ENCODE results near the gene CHST3.

DNA sequence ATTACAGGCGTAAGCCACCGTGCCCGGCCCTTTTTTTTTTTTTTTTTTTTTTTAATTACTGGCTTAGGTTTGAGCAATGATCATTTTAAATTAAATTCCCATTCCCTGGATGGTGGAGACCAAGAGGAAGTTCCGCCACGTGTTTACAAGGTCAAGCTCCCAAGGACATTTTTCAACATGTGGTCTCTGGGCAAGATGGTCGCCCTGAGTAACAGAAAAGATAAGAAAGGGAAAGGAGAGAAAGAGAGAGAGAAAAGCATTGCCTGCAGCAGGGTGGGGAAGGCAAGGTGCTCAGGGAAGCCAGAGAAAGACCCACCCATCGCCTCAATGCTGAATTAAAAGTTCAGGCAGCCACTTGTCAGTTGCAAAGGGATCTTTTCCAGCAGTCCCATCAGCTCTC is 45.2 kb upstream of the CHST3 start:
- TF ChIP-seq YY1 (IDR thresholded peaks at IDR 0.05; ENCODE audit: low read depth) (no peak), TEAD4 (IDR thresholded peaks at IDR 0.05) (no peak), FOXM1 (IDR thresholded peaks at IDR 0.05; ENCODE audit: borderline replicate concordance, low read depth) (no peak), EP300 (IDR thresholded peaks at IDR 0.05; ENCODE audit: borderline replicate concordance) (no peak), EGR1 (IDR thresholded peaks at IDR 0.05) (no peak), TAF1 (IDR thresholded peaks at IDR 0.05; ENCODE audit: low read depth) (no peak), RAD21 (IDR thresholded peaks at IDR 0.05; ENCODE audit: low read depth) (no peak)
- TF ChIP-seq, protein P1, sequence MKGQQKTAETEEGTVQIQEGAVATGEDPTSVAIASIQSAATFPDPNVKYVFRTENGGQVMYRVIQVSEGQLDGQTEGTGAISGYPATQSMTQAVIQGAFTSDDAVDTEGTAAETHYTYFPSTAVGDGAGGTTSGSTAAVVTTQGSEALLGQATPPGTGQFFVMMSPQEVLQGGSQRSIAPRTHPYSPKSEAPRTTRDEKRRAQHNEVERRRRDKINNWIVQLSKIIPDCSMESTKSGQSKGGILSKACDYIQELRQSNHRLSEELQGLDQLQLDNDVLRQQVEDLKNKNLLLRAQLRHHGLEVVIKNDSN (IDR thresholded peaks at IDR 0.05): no peak
